ENCODE measurements around the gene UBE2D1.
"Not testable (repeated sequence)": the region's sequence is repeated elsewhere in the genome, so short reads cannot be mapped to it uniquely, and the experiment has no call there.

DNA sequence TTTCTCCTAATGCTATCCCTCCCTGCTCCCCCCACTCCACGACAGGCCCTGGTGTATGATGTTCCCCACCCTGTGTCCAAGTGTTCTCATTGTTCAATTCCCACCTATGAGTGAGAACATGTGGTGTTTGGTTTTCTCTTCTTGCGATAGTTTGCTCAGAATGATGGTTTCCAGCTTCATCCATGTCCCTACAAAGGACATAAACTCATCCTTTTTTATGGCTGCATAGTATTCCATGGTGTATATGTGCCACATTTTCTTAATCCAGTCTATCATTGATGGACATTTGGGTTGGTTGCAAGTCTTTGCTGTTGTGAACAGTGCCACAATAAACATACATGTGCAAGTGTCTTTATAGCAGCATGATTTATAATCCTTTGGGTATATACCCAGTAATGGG lies 83.1 kb downstream of the UBE2D1 start:
- not testable (repeated sequence) for TF ChIP-seq SUZ12 (IDR thresholded peaks at IDR 0.05; ENCODE audit: extremely low read depth, insufficient read depth, insufficient read length); YY1 (IDR thresholded peaks at IDR 0.05; ENCODE audit: insufficient read depth, insufficient read length)

Measured in NT2/D1 (cell line).